COLO668 (cell line): ENCODE results near the gene DHRS12.

ENCODE experiments used
- DNase-seq: peaks from one replicate; lab custom pipeline; 2025; ENCODE audit not compliant: unreplicated experiment; lab: John Stamatoyannopoulos, UW

The DHRS12 gene

DNA sequence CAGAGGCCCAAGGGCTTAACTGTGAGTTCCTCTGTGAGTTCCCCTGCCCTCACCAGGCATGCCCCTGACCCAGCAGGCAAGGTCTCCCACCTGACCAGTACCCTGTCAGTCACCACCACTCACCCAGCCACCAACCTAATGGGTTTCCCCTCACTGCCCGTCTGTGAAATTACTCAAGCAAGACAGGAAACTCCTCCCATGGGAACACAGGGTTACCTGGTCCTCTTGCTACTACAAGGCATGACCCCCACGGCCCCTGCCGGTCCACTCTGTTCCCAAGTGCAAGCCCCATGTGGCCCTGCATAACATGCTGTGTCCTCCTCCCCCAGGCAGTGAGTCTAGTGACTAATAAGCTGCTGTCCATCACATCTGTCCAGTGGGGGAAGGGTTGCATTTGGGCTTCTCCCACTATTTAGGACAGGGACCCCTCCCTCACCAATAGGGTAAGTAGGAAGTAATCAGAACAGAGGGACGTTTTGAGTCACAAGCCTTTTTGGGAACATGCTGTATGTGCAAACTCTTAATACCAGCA lies 8.0 kb upstream of the DHRS12 start:
- DNase-seq = no peak

- DNase-seq = peak; percentile 87
These were observed 7.1 kb upstream of the DHRS12 start for GRCh38 chr13:51811046-51811445.

DNA sequence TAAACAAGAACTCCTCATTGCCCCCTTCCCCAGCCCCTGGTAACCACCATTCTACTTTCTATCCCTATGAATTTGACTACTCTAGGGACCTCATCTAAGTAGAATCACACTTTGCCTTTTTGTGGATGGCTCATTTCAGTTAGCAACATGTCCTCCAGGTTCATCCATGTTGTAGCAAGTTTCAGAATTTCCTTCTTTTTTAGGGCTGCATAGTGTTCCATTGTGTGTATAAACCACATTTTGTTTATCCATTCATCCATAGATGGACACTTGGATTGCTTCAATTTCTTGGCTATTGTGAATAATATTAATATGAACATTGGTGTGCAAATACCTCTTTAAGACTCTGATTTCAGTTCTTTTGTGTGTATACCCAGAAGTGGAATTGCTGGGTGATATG lies 4.8 kb upstream of the DHRS12 start:
- DNase-seq = no peak

DNA sequence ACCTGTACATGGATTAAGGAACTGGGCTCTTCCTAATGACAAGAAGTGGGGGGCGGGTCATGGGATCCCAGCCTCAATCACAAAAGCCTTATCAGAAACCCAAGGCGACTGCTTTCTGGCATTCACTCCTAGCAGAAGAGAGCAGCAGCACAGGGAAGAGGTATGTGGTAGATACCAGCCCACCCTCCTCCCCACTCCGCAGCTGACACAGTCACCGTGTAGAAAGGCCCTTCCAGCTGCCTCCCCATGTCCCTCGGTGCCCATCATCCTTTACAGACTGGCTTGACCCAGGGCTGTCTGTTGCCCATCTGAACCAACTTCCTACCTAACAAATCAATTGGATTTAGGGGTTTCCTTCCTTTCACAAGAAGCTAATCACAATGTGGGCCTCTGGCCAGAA lies 3.1 kb upstream of the DHRS12 start:
- no peak for DNase-seq

DNA sequence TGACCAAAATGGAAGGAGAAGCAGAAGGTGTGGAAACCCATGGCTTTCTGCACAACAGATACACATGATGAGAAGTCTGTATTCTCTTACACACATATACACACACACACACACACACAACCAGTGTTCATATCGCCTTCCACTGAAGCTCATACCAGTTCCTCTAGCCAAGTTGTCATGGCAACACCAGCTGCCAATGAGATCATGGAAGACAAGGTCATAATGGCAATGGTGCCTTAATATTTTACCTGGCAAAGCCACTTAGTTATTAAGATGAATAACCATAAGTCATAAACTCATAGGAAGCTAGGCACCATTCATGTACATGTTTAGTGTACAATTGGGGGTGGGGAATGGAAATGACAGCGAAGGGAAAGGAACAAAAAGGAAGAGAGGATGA lies 2.6 kb upstream of the DHRS12 start:
- DNase-seq = peak; percentile 59

- DNase-seq = no peak
These were observed 2.0 kb upstream of the DHRS12 start for GRCh38 chr13:51805925-51806324.

GRCh38 chr13:51805313-51805712 lies 1.4 kb upstream of the DHRS12 start:
- no peak for DNase-seq

DNA sequence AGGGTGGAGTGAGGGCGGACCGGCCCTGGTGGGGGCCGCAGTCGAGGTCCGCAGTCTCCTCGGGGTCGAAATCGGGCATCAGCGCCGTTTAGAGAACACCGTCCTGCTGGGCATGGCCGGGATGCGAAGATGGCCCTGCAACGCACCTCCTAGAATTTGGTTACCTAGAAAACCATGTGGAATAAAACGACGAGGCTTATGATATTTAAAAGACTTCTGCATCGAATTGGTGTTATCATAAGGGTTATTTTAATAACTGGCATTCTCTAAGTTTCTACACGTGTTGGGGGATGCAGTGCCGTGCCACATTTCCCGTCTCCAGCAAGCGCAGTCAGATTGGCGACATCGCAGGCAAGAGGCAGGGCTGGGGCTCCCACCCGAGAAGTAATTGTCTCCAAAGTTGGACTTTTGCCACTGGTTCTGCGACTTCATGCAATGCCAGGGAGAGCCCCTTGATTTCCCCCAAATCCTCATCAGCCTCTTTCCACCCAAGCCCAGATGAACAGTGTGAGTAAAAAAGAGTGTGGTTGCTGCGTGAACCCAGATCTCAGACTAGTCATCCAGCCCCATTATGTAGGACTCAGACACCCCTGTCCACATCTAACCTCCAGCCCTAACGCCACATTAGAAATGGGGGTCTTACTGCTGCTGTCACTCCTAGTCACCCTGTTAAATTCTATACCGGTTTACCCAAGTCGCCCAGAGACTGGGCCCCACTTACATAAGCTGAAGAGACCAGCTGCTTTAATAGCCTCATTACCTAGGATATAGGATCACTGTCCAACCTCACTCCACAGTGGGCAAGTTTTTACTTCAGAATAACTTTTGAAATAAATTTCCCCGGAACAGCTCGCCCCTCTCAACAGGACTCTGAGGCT lies 571 bp upstream of the DHRS12 start:
- DNase-seq = peak; percentile 56

- peak; percentile 69 for DNase-seq
These were observed 1.1 kb downstream of the DHRS12 start for GRCh38 chr13:51802631-51803418.

- DNase-seq = peak; percentile 70
These were observed 2.3 kb downstream of the DHRS12 start for GRCh38 chr13:51801631-51802099.

- no peak for DNase-seq
These were observed 3.5 kb downstream of the DHRS12 start for GRCh38 chr13:51800486-51800885.

DNA sequence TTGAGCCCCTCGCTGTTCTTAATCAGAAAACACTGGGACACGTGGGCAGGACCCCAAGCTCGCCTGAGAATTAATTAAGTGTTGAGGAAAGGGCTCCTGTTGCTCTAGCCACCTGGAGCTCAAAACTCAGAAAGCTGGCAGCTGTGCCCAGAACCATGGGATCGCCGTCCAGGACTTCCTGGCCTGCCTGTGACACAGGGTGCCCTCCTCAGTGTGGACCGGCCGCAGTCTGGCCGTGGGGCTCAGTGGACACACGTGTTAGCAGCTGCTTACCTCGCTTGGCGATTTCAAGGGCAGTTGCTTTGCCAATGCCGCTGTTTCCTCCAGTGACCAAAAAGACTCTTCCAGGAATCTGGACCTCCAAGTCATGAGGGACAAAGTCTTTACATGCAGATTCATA lies 4.7 kb downstream of the DHRS12 start:
- no peak for DNase-seq

DNA sequence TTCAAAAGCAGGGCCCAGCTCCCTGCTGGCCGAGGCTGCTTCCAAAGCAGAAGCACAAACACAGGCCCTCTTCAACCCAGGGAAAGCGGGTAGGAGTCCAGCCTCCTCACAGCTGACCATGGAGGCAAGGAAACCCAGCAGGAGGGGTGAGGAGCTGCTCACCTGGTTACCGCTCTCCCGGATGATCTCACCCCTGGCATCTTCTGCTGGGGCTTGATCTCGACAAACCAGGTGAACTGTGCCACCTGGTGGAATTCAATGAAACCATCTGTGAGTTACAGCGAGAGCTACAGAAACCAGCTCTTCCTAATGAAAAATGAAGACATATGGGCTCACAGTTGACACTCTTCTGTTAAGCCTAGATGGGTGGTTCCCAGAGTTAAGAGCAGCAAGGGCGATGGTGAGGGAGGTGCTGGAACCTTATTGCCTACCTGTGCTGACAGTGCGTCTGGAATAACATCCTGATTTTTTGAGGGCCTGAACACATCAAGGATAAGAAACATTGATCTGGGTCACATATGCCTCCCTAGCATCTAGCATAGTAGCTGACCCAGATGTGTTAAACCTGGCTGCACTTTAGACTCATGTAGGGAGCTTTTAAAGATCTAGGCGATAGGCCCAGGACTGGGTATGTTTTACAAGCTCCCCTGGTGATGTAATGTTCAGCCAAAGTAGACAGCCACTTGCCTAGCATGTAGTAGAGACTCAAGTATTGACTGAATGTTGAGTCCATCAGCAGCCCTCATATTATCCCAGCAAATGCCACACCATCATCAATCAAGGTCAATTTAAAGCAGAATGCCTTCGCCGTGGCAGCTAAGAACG lies 6.1 kb downstream of the DHRS12 start:
- DNase-seq = peak; percentile 91

DNA sequence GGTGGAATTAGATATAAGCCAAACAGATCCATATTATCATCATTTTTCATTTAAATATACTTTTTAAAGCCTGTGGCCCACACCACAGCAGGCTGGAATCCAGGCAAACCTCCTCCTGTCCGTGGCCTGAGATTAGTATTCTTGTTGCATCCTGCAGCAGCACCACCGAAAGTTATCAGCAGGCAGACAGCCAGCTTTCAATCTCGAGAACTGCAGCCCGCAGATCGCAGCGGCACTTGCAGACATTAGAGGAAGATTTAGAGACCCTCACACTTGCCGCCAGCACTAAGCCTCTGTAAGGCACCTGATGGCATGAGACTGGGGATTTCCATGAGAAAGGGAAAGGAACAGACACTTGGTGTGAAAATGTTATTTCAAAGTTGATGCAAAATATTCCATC lies 7.4 kb downstream of the DHRS12 start:
- no peak for DNase-seq

GRCh38 chr13:51795419-51795818 lies 8.5 kb downstream of the DHRS12 start:
- no peak for DNase-seq

DNA sequence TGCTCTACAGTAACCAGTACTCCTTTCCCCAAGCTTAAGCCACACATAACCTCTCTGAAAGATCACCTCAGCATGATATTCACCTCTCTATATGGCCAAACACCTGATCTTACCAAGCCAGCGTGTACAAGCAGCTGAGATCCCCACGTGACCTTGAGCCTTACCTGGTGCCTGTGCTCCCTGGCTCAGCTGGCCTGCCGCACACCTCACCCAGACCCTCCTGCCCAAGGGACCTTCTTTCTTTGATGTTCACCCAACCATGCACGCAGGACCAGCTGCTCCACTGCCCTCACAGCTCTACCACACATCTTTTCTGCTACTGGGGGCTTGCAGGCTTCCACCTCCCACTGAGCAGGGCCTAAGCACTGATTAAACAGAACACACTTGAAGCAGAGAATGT lies 9.0 kb downstream of the DHRS12 start:
- DNase-seq = peak; percentile 73

- no peak for DNase-seq
These were observed 10.2 kb downstream of the DHRS12 start for GRCh38 chr13:51793570-51794271.

GRCh38 chr13:51786425-51787265 lies 17.3 kb downstream of the DHRS12 start:
- DNase-seq = no peak

GRCh38 chr13:51785712-51786424 lies 18.1 kb downstream of the DHRS12 start:
- DNase-seq = peak; percentile 72
